Measurements from ENCODE around the gene CEPT1. TPM values are rescaled to one million over a fixed set of nuclear protein-coding genes. Genes with fewer than 3 reads are reported as not detected.

The CEPT1 gene
- total and polyA plus RNA-seq, 2 of the 4 experiments (the other 2 are of a cell fraction): 13.3 to 27.4 TPM

- Histone ChIP-seq H3K36me3 (ENCODE audit: control insufficient read depth, insufficient read depth, low read length) (peaks cover 10% of the 10 kb centered on the region), H3K4me3 (ENCODE audit: insufficient read depth, low read depth, low read length) (no peak overlapping the region), H3K4me2 (ENCODE audit: low read depth, low read length) (peak overlapping the region; percentile 56), H2BK120ac (ENCODE audit: low read depth, low read length) (peak overlapping the region; percentile 84), H3K27ac (ENCODE audit: insufficient read depth, low read length) (peak overlapping the region; percentile 89), H4K5ac (ENCODE audit: low read depth, low read length) (peak overlapping the region; percentile 79), H2BK20ac (ENCODE audit: low read depth, low read length) (peak overlapping the region; percentile 91; the same call in 1 of the 2 replicates), H3K27me3 (ENCODE audit: control insufficient read depth, insufficient read depth, low read length) (no peaks in the 10 kb centered on the region), H3K4me1 (ENCODE audit: control insufficient read depth, insufficient read depth, low read length) (peaks cover 35% of the 10 kb centered on the region), H2BK15ac (ENCODE audit: low read depth, low read length) (peak overlapping the region; percentile 41; the same call in 2 of the 3 replicates), H2AK5ac (ENCODE audit: low read depth, low read length) (peak overlapping the region; percentile 44; the same call in 1 of the 2 replicates), H3K23ac (ENCODE audit: low read depth, low read length) (peak overlapping the region; percentile 39; the same call in 1 of the 2 replicates), H2BK5ac (ENCODE audit: low read depth, low read length, poor library complexity, severe bottlenecking) (peak overlapping the region; percentile 90), H3K9me3 (ENCODE audit: control insufficient read depth, insufficient read depth, low read length) (no peaks in the 10 kb centered on the region), H3K56ac (ENCODE audit: extremely low read depth, insufficient read depth, low read length) (peak overlapping the region; percentile 68; the same call in 1 of the 2 replicates), H4K8ac (ENCODE audit: low read depth in 2 of 2, low read length in 2 of 2) (peak overlapping the region; percentile 2 to 60; a peak in 3 of 4 replicates), H3K9ac (ENCODE audit: low read depth, low read length) (no peak overlapping the region), H2AFZ (replicated peaks; ENCODE audit: low read length, poor library complexity) (peak overlapping the region; percentile 28), H2AK9ac (replicated peaks; ENCODE audit: low read depth, low read length, poor library complexity) (no peak overlapping the region), H3K14ac (replicated peaks; ENCODE audit: low read depth, low read length) (peak overlapping the region; percentile 39; the same call in 1 of the 2 replicates), H3K9me1 (ENCODE audit: insufficient read depth, low read length) (peaks cover 20% of the 10 kb centered on the region), H3K79me1 (ENCODE audit: low read depth in 1 of 2, low read length in 2 of 2) (0 out of 4 replicates have a peak, but pooled peaks cover 0 to 5% of the 10 kb centered on the region in 2 experiments), H4K91ac (ENCODE audit: insufficient read depth, low read depth, low read length) (peak overlapping the region; percentile 72), H3K4ac (ENCODE audit: low read depth, low read length) (peak overlapping the region; percentile 39), H4K20me1 (ENCODE audit: insufficient read depth, low read length) (no peaks in the 10 kb centered on the region), H3K18ac (ENCODE audit: low read depth, low read length) (peak overlapping the region; percentile 76)
- peak; percentile 58 for ATAC-seq (ENCODE audit: low read depth)
- dilution Hi-C loops (cut with HindIII; ENCODE audit: low sequenced_read_pairs, unreplicated experiment) (no loop called here), in situ Hi-C loops (cut with MboI; ENCODE audit: low sequenced_read_pairs) (no loop called here), intact Hi-C loops (cut with micrococcal nuclease) (loop anchor here (2.0 kb wide), 1 partner anchor 50 kb away; the partner anchor contains the start of genes CEPT1 and DRAM2)
- no TSS peak for BruUV-seq (replicated peaks)
- ChIA-PET CTCF (interaction anchor here (1.0 kb wide), 1 partner anchor 8 kb away, joined by 4 read pairs; no protein-coding TSS in a partner anchor), POLR2A (ENCODE audit: unreplicated experiment) (no interaction called here)
- no CpG with 5 or more reads among the region's 2 CpGs for WGBS, 2 experiments (ENCODE audit: extremely low coverage in 2 of 2, insufficient read length in 1 of 2)
- DNase-seq: peak; percentile 61
- TF ChIP-seq NFE2L2 (IDR thresholded peaks at IDR 0.05; ENCODE audit: low read depth, low read length) (no peak), RFX5 (IDR thresholded peaks at IDR 0.05; ENCODE audit: low read depth, low read length) (no peak), RCOR1 (IDR thresholded peaks at IDR 0.05; ENCODE audit: insufficient replicate concordance, low read length) (no peak), CTCF (conservative IDR thresholded peaks at IDR 0.05; ENCODE audit: low read depth, low read length) (no peak), CHD1 (IDR thresholded peaks at IDR 0.05; ENCODE audit: low read depth, low read length) (no peak), POLR2A (IDR thresholded peaks at IDR 0.05; ENCODE audit: low read depth, low read length) (no peak), MAZ (IDR thresholded peaks at IDR 0.05; ENCODE audit: borderline replicate concordance, low read depth, low read length) (no peak), SMC3 (IDR thresholded peaks at IDR 0.05; ENCODE audit: low read depth, low read length) (no peak), USF2 (IDR thresholded peaks at IDR 0.05; ENCODE audit: low read depth, low read length) (no peak), FOS (IDR thresholded peaks at IDR 0.05; ENCODE audit: low read depth, low read length) (no peak), CEBPB (IDR thresholded peaks at IDR 0.05; ENCODE audit: low read depth, low read length) (no peak), BHLHE40 (IDR thresholded peaks at IDR 0.05; ENCODE audit: low read depth, low read length) (no peak), MAFK (IDR thresholded peaks at IDR 0.05; ENCODE audit: low read depth, low read length) (no peak), ELK1 (IDR thresholded peaks at IDR 0.05; ENCODE audit: borderline replicate concordance, low read depth, low read length) (no peak), RAD21 (IDR thresholded peaks at IDR 0.05; ENCODE audit: low read length) (no peak)
These were observed 51.0 kb downstream of the CEPT1 start for GRCh38 chr1:111190931-111191451.

All from IMR-90 (cell line).